Stimulated activated CD8-positive, alpha-beta memory T cell treated with anti-CD3 and anti-CD28 coated beads, Interleukin-15, amount 100 ng/mL, for 4 hours (primary cell): ENCODE results near the gene SPON1.
"Not testable (repeated sequence)": the region's sequence is repeated elsewhere in the genome, so short reads cannot be mapped to it uniquely, and the experiment has no call there.

Experiments used
- DNase-seq, 2 donors: peaks; one replicate each; pipeline ENCODE4 v3.0.0-alpha.2; 2020; ENCODE audit warnings: low read depth in 2 of 2

SPON1 gene

DNA sequence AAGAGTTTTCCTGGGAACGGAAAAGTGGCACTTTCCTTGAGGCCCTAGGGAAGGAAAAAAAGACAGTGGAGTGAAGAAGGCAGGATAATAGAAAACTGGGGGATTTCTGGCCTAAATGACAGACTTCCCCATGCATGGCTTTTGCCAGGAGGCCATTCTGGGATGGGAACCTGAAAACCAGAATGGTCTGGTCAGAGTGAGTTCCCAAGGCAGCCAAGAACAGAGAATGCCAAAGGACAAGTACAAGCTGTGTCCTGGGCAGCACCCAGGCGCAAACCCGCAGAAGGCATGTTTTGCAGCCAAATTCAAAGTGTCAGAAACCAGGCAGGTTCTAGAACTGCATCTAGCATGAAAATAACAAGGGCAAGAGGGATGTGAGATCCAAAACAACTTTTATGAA lies 162.4 kb downstream of the SPON1 start:
- no peak for DNase-seq

DNA sequence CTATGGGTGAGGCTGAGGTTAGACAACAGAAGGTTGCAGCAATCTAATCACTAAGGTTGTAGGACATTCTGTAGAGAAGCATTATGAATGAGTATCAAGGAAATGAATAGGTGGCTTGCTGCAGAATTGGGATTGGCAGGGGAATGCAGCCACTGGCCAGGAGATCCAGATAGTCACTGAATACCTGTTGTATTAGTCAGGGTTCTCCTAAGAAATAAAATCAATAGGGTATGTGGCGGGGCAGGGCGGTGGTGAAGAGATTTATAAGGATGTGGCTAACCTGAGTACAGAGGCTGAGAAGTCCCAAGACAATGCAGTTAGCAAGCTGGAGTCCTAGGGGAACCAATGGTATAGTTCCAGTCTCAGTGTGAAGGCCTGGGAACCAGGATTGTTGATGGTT lies 163.0 kb downstream of the SPON1 start:
- DNase-seq: no peak

DNA sequence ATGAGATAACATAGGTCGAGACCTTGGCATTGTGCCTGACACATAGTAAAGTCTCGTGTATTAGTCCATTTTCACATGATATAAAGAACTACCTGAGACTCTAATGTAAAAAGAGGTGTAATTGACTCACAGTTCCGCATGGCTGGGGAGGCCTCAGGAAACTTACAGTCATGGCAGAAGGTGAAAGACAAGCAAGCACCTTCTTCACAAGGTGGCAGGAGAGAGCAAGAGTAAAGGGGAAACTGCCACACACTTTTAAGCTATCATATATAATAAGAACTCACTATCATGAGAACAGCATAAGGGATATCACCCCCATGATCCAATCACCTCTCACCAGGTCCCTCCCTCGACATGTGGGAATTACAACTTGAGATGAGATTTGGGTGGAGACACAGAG lies 165.2 kb downstream of the SPON1 start:
- DNase-seq: no peak

DNA sequence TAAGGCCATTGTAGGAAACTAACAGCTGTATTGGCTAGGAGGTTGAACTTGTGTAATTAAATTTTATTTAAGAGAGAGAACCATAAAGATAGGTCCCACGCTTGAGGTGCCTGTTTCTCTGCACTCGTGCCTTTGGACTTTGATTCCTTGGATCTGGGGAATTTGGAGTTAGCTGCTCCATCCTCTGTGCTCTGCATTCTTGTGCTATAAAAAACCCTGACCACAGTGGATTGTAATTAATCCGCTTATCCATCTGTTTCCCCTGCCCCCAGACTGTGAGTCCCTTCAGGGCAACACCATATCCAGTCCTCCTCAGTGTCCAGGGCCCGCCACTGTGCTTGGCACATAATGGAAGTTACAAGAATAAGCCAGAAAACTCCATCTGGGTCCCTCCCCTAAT lies 169.8 kb downstream of the SPON1 start:
- DNase-seq: no peak

DNA sequence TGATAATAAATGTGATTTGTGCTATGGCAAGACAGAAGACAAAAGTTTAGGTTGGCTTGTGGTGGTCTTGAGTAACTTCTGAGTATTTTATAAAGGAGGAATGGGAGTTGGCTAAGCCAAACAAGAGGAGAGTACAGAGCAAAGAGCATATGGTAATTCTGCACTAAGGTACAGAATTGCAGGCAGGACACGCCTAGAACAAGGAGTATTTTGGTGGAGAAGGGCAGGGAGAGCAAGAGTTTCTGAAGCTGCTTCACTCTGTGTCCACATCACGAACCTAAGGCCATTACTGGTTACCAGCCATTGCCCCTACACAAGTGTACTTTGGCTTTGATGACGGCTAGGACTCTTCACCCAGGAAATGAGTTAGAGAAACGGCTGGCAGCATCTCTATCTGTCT lies 170.9 kb downstream of the SPON1 start:
- no peak for DNase-seq

DNA sequence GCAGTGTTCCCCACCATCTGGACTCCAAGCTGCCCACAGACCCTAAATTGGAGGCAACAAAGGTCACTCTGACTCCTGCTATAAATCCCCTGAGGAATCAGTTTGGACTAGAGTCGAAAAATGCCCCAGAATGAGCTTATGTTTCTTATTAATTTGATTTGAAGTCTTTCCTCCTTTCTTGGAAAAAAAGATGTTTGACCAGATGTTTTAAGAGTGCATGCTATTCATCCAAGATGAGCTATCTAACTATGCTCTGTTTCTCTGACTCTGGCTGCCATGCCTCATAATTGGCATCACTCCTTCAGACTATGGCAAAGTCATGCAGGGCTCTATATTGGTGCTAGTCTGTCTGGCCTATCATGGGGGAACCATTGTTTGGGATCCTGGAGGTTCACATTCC lies 174.0 kb downstream of the SPON1 start:
- DNase-seq: no peak

DNA sequence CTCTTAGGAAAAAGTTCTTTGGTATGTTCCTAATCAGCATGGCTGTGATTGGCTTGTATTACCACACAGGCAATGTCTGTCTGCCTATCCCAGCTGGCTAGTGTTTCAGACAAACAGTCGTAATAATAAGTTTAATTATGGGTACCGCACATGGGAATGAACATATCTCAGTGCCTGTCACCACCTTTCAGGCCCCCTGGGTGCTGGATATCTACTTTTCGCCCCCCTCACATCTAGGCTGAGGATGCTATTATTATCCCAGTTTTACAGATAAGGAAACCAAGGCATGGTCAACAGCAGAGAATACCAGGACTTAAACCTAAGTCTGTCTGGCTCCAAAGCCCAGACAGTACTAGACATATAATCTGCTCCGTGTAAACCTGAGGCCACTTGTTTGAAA lies 174.8 kb downstream of the SPON1 start:
- DNase-seq: no peak

DNA sequence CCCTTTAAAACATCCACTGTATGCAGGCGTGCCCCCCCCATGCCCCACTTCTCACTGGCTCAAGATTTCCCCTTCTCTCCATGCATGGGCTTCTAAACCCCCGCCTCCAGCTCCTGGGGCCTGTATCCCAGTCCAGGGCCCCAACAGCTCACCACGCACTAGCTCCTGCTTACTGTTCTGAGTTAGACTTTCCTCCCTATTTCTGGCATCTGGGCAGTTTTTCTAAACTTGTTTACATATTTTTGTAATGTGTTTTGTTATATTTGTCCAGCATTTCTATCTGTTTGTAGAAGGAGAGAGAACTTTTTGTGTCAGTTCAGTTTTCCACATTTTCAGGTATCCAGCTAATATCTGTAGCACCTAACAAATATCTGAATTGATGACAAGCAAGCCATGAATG lies 178.5 kb downstream of the SPON1 start:
- no peak for DNase-seq

DNA sequence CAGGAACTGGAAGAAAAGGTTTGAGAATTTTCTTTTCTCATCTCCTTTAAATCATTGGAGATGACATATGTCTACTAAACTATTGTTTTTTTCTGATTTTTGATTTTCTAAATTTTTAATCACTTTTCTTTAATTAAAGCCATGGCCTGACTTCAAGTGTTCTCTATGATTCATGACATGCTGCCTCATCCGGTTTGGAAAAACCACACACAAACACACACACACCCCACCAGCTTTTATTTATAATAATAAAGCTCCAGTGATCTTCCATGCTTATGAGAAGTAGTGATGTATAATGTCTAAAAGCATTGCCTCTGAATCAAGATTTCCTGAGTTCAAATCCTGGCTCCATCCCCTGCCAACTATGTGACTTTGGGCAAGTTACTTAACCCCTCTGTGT lies 179.2 kb downstream of the SPON1 start:
- no peak for DNase-seq

DNA sequence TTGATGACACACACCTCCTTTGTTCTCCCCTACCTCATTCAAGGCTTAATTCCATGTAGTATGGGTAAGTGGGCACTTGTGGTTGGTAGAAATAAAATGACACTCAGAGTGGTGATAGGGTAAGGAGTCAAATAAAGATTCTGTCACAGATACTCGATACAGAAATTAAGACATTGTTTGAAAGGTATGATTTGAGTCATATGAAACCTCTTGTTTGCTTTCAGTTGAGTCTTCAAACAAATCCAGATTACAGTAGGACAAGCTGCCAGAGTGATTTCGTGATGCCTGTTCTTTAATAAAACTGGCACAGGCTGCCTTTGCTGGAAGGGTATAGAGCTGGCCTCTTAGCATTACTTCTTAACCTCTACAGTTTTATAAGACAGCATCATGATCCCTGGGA lies 182.4 kb downstream of the SPON1 start:
- no peak for DNase-seq

DNA sequence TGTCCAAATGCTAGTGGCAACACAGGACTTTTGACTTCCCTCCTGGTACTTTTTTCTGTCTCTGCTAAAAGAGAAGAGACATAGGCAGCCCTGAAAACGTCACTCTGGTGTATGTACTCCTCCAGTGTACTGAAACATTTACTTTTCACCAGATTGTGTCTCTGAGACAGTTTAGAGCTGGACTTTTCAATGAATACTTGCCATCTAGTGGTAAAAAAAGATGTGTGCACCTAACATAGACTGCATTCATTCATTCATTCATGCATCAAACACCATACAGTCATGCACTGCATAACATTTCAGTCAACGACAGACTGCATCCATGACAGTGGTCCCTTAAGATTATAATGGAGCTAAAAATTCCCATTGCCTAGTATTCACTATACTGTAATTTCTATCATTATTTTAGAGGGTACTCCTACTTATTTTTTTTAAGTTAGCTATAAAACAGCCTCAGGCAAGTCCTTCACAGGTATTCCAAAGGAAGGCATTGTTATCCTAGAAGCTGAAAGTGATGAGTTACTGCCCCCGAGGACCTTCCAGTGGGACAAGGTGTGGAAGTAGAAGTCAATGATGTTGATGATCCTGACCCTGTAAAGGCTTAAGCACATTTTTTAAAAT lies 186.2 kb downstream of the SPON1 start:
- DNase-seq: no peak

DNA sequence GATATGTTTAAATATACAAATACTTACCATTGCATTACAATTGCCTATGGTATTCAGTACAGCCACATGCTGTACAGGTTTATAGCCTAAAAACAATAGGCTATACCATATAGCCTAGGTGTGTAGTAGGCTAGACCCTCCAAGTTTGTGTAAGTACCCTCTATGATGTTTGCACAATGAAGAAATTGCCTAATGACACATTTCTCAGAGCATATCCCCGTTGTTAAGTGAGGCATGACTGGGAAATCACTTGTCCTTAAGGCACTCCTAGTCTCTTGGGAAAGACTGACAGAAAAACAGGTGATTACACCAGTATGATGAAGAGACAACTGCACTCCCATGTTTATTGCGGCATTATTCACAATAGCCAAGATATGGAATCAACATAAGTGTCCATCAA lies 187.2 kb downstream of the SPON1 start:
- DNase-seq: no peak

DNA sequence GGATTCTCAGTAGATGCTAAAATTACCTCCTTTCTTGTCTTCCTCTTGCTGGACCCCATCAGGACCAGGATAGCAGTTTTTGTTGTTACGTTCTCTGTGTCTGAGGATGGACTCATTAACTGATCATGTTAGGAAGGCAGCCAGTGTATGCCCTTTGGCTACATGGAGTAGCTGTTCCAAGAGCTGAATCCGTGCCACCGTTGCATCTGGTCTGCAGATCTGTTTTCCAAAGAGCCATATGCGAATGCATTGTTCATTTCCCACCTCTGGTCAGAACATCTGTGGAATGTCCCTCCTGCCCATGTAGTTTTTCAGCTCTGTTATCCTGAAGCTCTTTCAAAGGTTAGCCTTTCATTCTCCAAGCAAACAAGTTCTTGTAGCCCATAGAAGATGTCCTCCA lies 188.4 kb downstream of the SPON1 start:
- no peak for DNase-seq

DNA sequence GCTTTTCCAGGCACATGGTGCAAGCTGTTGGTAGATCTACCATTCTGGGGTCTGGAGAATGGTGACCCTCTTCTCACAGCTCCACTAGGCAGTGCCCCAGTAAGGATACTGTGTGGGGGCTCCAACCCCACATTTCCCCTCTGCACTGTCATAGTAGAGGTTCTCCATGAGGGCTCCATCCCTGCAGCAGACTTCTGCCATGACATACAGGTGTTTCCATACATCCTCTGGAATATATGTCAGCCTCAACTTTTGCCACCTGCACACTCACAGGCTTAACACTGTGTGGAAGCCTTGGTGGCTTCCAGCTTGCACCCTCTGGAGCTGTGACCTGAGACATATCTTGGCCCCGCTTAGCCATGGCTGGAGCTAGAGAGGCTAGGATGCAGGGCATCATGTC lies 191.6 kb downstream of the SPON1 start:
- not testable (repeated sequence) for DNase-seq

DNA sequence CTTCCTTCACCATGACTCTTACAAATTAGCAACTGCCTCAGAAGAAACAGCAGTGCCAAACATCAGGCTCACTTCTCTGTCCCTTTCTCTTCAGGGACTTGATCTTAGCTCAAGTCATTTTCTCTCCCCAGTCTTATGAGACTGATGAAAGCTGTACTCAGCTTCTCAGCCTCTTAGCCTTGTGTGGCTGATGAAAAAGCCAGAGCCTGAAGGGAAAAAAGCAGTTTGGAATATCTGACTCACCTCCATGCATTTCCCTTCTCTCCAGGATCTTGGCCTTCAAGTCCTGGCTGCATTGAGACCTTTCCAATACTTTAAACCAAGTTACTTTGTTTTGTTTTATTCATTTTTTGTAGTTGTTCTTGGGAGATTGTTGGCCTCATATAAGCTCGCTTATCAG lies 195.9 kb downstream of the SPON1 start:
- DNase-seq: no peak

DNA sequence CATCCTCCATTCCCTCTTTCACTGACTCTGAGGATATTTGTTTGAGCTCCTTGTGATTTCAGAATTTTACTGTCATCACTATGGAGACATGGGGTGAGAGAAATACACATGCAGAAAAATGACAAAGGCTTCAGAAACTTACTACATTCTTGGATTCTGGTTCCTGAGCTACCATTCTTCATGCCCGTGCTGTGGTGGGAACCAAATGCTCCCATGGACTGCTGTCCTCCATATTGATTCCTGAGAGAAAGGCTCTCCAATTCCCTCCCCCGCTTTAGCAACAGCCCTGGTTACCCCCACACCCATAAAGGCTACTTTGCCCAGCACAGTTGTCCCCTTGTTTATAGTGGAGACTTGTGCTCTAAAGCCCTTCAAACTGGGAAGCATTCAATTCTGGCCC lies 201.1 kb downstream of the SPON1 start:
- DNase-seq: no peak

DNA sequence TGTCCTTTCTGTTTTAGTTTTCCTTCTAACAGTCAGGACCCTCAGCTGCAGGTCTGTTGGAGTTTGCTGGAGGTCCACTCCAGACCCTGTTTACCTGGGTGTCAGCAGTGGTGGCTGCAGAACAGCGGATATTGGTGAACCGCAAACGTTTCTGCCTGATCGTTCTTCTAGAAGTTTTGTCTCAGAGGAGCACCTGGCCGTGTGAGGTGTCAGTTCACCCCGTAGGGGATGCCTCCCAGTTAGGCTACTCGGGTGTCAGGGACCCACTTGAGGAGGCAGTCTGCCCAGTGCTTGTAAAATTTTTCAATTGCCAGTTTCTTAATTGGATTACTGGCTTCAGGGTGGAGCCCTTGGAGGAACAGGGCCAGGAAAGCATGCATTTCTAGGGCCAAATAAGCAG lies 211.2 kb downstream of the SPON1 start:
- DNase-seq: not testable (repeated sequence)

DNA sequence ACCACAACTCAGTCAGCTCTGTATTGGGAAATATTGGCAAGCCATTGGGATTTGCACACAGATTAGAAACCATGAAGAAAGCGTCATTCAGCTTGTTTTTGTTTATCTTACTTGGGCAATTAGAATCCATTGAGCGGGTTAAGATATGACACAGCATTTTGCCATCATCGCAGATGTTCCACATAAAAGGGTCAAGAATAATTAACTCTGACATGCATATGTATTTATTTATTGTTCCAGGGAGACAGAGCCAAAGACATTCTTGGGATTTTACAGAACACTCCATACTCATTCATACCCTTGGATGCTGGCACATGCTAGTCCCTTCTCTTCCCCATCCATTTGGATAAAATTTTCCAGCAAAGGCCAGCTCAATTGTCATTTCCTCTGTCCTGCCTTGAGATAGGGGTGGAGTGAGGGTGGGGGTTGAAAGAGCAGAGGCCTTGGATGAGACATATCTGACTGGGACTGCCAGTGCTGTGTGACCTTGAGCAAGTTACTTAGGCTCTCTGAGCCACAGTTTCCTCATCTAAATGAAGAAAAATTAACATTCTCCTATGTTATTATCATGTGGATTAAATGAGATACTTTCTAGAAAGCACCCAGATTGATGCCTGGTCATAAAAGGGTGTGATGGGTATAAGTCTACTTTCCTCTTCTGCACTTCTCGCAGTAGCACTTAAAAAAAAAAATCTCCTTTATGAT lies 216.7 kb downstream of the SPON1 start:
- no peak for DNase-seq

DNA sequence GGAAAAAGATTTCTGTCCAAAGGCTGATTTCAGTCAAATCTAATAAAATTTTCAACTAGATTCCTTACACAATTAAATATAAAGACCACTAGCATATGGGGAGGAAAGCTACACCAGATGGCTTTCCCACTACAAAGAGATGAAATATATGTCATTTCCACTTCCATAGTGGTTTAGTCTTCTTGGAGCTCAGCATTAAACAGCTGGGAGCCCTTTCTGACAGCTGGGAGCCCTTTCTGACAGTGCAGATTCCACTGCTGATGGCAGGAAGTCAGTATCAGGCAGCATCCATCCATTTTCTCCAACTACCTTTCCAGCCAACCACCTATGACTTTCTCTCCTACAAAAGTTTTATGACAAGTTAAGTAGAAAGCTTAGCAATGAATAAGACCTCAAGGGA lies 218.6 kb downstream of the SPON1 start:
- no peak for DNase-seq

DNA sequence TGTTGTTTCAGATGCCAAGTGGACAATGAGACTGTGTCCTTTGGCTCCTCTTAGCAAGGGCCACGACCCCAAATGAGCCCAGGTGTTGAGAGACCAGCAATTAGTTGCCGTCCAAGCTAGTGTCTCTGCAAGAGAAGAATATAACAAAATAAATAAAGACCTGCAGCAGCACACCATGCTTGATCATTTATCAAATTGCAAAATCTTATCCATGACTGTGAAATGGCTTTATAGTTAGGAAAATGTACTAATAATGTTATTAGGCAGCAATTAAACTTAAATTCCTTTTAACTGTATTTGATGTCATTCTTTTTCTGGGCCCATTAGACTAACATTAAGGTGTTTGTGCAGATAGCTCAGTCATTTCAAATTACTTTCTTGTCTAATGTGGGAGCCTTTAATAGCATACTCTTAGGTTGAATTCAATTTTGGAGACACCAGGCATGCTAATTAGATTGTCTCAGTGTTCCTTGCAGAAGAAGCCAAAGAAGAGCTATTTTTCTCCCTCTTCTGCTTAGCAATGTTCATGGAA lies 220.4 kb downstream of the SPON1 start:
- DNase-seq: no peak

DNA sequence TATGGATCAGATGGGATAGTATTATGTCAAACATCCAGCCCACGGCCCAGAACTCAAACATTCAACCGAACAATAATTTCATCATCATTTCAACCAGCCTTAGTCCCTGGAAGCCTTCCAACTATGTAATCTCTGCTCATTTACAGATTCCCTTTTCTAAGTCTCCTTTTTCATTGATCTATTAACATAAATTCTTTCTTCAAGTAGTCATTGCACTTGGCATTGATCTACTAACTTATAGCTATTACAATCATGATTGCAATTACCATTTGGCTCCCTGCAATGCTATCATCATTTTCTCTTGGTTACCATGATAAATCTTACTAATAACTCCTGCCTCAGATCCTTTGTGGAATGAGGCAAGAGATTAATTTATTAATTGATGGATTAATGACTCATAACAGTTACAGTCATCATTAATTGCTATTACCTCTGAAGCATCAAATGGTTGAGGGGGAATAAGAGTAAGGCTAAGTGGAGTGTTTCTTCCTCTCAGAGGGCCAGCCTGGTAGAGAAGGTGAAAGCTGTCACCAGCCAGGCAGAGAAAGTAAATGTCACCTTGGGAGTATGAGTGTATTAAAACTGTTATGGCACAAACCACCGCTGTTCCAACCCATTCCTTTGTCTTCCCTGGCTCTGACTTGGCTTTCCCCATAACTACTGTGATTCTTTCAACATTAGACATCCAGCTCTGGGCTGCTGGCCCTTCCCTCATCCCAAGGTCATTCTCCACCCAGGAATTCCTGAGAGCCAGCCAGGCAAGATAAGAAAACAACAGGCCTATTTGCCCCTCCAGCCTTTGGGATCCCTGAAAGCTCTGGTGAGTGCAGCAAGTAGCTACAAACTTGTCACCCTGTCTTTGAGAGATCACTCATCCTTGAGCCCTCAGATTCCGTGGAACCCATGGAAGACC lies 221.8 kb downstream of the SPON1 start:
- DNase-seq: no peak

DNA sequence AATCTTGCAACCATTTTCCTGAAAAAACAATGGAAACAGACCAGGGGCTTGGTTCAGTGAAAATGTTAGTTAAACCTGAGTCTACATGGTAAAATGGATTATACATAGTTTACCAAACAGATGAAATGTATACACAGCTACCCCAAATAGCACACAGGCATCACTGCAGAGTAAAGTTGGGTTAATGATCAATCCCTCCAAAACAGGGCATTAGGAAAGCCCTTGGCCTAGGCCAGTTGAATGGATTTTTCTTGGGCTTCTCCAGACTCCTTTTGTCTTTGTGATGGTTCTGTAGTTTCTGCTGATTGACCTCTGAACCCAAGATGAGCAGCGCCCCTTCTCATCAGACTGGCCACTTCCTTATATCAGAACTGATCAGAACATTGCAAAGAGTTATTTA lies 222.9 kb downstream of the SPON1 start:
- DNase-seq: no peak
